PC-3 (cell line): Measurements from ENCODE around the gene NTN5. TPM values are rescaled to one million over a fixed set of nuclear protein-coding genes. Genes with fewer than 3 reads are reported as not detected.

Experiments used
- ATAC-seq: fragments of 200-7000 bp; cut with Tn5 transposase; 2 replicates; pipeline ENCODE4 v1.9.1; 2020; ENCODE audit warnings: mild to moderate bottlenecking, moderate library complexity
- BruUV-seq: library from RNA; stranded (reverse); fragments of 400-500 nt; replicated peaks from 2 replicates; lab custom pipeline; 2021; lab: Mats Ljungman, UMichigan
- CTCF ChIA-PET: fragments of 300-600 bp; sonication (Branson Sonifier 250); formaldehyde crosslinking; loops from one replicate; lab custom pipeline; 2022; ENCODE audit warnings: antibody characterized with exemption; lab: Charles Lee
- POLR2A ChIA-PET: fragments of 300-600 bp; sonication (Branson Sonifier 250); formaldehyde crosslinking; loops from one replicate; lab custom pipeline; 2022; ENCODE audit warnings: antibody characterized with exemption; ENCODE audit not compliant: unreplicated experiment; lab: Charles Lee
- DNase-seq: peaks from one replicate; pipeline ENCODE4 v3.0.0-alpha.2; 2015
- H2AFZ ChIP-seq: fragments of 300-600 bp; sonication (generic); 2 replicates; pipeline ENCODE4 v1.6.0; 2016; ENCODE audit warnings: antibody characterized with exemption, low read length
- H3F3A ChIP-seq: fragments of 300-600 bp; sonication (generic); one replicate; pipeline ENCODE4 v1.6.0; 2017; ENCODE audit warnings: antibody characterized with exemption, low read length, control low read depth, mild to moderate bottlenecking; ENCODE audit not compliant: unreplicated experiment
- H3K27ac ChIP-seq: fragments of 300-600 bp; sonication (generic); 2 replicates; pipeline ENCODE4 v1.5.1; 2016; ENCODE audit warnings: mild to moderate bottlenecking, low read length
- H3K27me3 ChIP-seq: fragments of 300-600 bp; sonication (generic); 2 replicates; pipeline ENCODE4 v1.6.1; 2016; ENCODE audit warnings: low read length, mixed read lengths
- H3K36me3 ChIP-seq: fragments of 300-600 bp; sonication (generic); 2 replicates; pipeline ENCODE4 v1.6.1; 2016; ENCODE audit warnings: low read depth, mixed run types, low read length, mixed read lengths
- H3K4me1 ChIP-seq: fragments of 300-600 bp; sonication (generic); 2 replicates; pipeline ENCODE4 v1.5.1; 2016; ENCODE audit warnings: low read length; ENCODE audit not compliant: insufficient read depth
- H3K4me2 ChIP-seq: fragments of 300-600 bp; sonication (generic); 2 replicates; pipeline ENCODE4 v1.6.0; 2016; ENCODE audit warnings: low read length
- H3K4me3 ChIP-seq: fragments of 300-600 bp; sonication (generic); 2 replicates; pipeline ENCODE4 v1.5.1; 2016; ENCODE audit warnings: mild to moderate bottlenecking, low read length, mixed read lengths
- H3K79me2 ChIP-seq: fragments of 300-600 bp; sonication (generic); 2 replicates; pipeline ENCODE4 v1.6.1; 2017; ENCODE audit warnings: low read length, mixed read lengths
- H3K9ac ChIP-seq: fragments of 300-600 bp; sonication (generic); 2 replicates; pipeline ENCODE4 v1.6.0; 2016; ENCODE audit warnings: mild to moderate bottlenecking, low read length
- H3K9me2 ChIP-seq: fragments of 300-600 bp; sonication (generic); replicated peaks from 2 replicates; pipeline ENCODE4 v1.6.1; 2016; ENCODE audit warnings: mixed run types, low read length, mixed read lengths
- H3K9me3 ChIP-seq: fragments of 300-600 bp; sonication (generic); 2 replicates; pipeline ENCODE4 v1.6.1; 2016; ENCODE audit warnings: low read length, mixed read lengths
- H4K20me1 ChIP-seq: fragments of 300-600 bp; sonication (generic); 2 replicates; pipeline ENCODE4 v1.6.1; 2016; ENCODE audit warnings: low read length, mixed read lengths
- CTCF ChIP-seq: fragments of 300-600 bp; sonication (generic); conservative IDR thresholded peaks from 2 replicates; pipeline ENCODE4 v1.5.1; 2017; ENCODE audit warnings: antibody characterized with exemption, low read depth, mild to moderate bottlenecking, low read length
- EZH2 ChIP-seq: fragments of 300-600 bp; sonication (generic); IDR thresholded peaks from one replicate; pipeline ENCODE4 v1.6.1; 2017; ENCODE audit warnings: antibody characterized with exemption, mild to moderate bottlenecking, low read length; ENCODE audit not compliant: unreplicated experiment
- EZH2phosphoT487 ChIP-seq: fragments of 300-600 bp; sonication (generic); IDR thresholded peaks from 2 replicates; pipeline ENCODE4 v1.6.1; 2018; ENCODE audit warnings: mild to moderate bottlenecking, antibody characterized with exemption, low read length, borderline replicate concordance
- intact Hi-C: fragments of 100-400 bp; cut with micrococcal nuclease; formaldehyde crosslinking; loops from 2 replicates; pipeline ENCODE4 v1.9.0; 2023
- total RNA-seq: library from RNA; depleted of rRNA; stranded (reverse); fragments of >200 nt; gene quantifications from 2 replicates; pipeline ENCODE4 v1.2.3, GENCODE V29; 2014

The NTN5 gene
- total RNA-seq, 1 experiment from 2014 or later = 0.18 TPM

GRCh38 chr19:48617146-48617937 lies 55.5 kb downstream of the NTN5 start:
- Histone ChIP-seq H3K4me3 (peak overlapping the region; percentile 100), H2AFZ (no peak overlapping the region), H3K4me2 (peak overlapping the region; percentile 98), H3K27ac (no peak overlapping the region), H3F3A (no peaks in the 10 kb centered on the region), H3K79me2 (peaks cover 42% of the 10 kb centered on the region), H3K9me2 (no peaks in the 10 kb centered on the region), H3K9ac (peak overlapping the region; percentile 99), H4K20me1 (peaks cover 32% of the 10 kb centered on the region), H3K27me3 (no peaks in the 10 kb centered on the region), H3K36me3 (peaks cover 35% of the 10 kb centered on the region), H3K9me3 (no peaks in the 10 kb centered on the region), H3K4me1 (peaks cover 27% of the 10 kb centered on the region)
- no TSS peak for BruUV-seq
- ChIA-PET POLR2A (no interaction called here), CTCF (no interaction called here)
- no peak for TF ChIP-seq CTCF
- no peak for TF ChIP-seq EZH2
- no peak for TF ChIP-seq EZH2phosphoT487
- no peak for DNase-seq
- intact Hi-C loops = no loop called here
- ATAC-seq = no peak

GRCh38 chr19:48616491-48617056 lies 56.2 kb downstream of the NTN5 start:
- BruUV-seq = no TSS peak
- ATAC-seq = no peak
- H3K9ac ChIP-seq = no peak overlapping the region; the same call in 1 of the 2 replicates
- peak overlapping the region; percentile 98 for H3K4me2 ChIP-seq
- DNase-seq = no peak
- peaks cover 27% of the 10 kb centered on the region for H3K4me1 ChIP-seq
- ChIA-PET POLR2A (interaction anchor here (0.6 kb wide), 1 partner anchor 1764 kb away, joined by 4 read pairs; no protein-coding TSS in a partner anchor), CTCF (no interaction called here)
- intact Hi-C loops = no loop called here
- H2AFZ ChIP-seq = no peak overlapping the region
- H3K4me3 ChIP-seq = peak overlapping the region; percentile 100
- H3F3A ChIP-seq = no peaks in the 10 kb centered on the region
- H4K20me1 ChIP-seq = peaks cover 32% of the 10 kb centered on the region
- no peaks in the 10 kb centered on the region for H3K9me3 ChIP-seq
- no peaks in the 10 kb centered on the region for H3K27me3 ChIP-seq
- H3K79me2 ChIP-seq = peaks cover 42% of the 10 kb centered on the region
- peaks cover 35% of the 10 kb centered on the region for H3K36me3 ChIP-seq
- TF ChIP-seq EZH2 (no peak), CTCF (no peak), EZH2phosphoT487 (no peak)
- no peak overlapping the region for H3K27ac ChIP-seq
- no peaks in the 10 kb centered on the region for H3K9me2 ChIP-seq

GRCh38 chr19:48616041-48616436 lies 56.8 kb downstream of the NTN5 start:
- peaks cover 42% of the 10 kb centered on the region for H3K79me2 ChIP-seq
- H3K9ac ChIP-seq = no peak overlapping the region
- peak overlapping the region; percentile 100; the same call in 1 of the 2 replicates for H3K4me3 ChIP-seq
- ChIA-PET POLR2A (no interaction called here), CTCF (no interaction called here)
- DNase-seq = no peak
- H3F3A ChIP-seq = no peaks in the 10 kb centered on the region
- peaks cover 35% of the 10 kb centered on the region for H3K36me3 ChIP-seq
- BruUV-seq = no TSS peak
- no peak for ATAC-seq
- no peaks in the 10 kb centered on the region for H3K9me2 ChIP-seq
- TF ChIP-seq EZH2phosphoT487 (no peak), EZH2 (no peak), CTCF (no peak)
- H3K9me3 ChIP-seq = no peaks in the 10 kb centered on the region
- H3K4me2 ChIP-seq = peak overlapping the region; percentile 98; the same call in 1 of the 2 replicates
- no peak overlapping the region for H3K27ac ChIP-seq
- H3K4me1 ChIP-seq = peaks cover 27% of the 10 kb centered on the region
- no peaks in the 10 kb centered on the region for H3K27me3 ChIP-seq
- intact Hi-C loops = no loop called here
- no peak overlapping the region for H2AFZ ChIP-seq
- peaks cover 32% of the 10 kb centered on the region for H4K20me1 ChIP-seq
